A549 treated with DMSO at 1 μM for 4 hours (cell line): ENCODE results near the gene ISY1. TPM values are rescaled to one million over a fixed set of nuclear protein-coding genes. Genes with fewer than 3 reads are reported as not detected.

Experiments used
- total RNA-seq: library from RNA; stranded (reverse); fragments of 200-300 nt; extraction: Qiagen RNA extraction; gene quantifications from 5 replicates; pipeline ENCODE4 v1.2.3, GENCODE V29; 2022; ENCODE audit warnings: low read depth

Gene ISY1
- 19.0 to 24.5 TPM (median 22.6 TPM) in 5 replicates for total RNA-seq

GRCh38 chr3:129160891-129161859 lies at the start of gene ISY1:
Gene ISY1 (minus strand): TSS chr3:129161063. CDS start chr3:129160975, 88 bp downstream.

GRCh38 chr3:129183569-129184395 lies 22.9 kb upstream of the ISY1 start, which contains the start of gene CNBP:
Gene CNBP (minus strand): TSS chr3:129183896. CDS start chr3:129171757, 12,139 bp downstream.

DNA sequence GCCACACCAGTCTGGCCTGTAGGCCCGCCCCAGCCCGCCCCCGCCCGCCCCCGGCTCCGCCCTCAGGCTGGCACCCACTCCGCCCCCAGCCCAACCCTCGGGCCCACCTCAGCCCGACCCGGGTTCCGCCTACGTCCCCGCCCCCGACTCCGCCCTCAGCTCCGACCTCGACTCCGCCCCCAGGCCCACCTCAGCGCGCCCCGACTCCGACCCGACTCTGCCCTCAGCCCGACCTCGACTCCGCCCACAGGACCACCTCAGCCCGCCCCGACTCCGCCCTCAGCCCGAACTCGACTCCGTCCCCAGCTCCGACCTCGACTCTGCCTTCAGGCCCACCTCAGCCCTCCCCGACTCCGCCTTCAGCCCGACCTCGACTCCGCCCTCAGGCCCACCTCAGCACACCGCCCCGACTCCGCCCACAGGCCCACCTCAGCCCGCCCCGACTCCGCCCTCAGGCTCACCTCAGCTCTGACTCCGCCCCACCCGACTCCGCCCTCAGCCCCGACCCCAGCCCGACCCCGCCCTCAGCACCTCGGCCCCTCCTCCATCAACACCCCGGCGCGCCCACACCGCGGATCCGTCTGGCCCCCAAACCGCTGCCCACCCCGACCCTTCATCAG lies 39.0 kb downstream of the ISY1 start, which contains the start of gene RAB43:
RAB43 (minus strand) TSS at position 13 of the 620 bp plus-strand sequence. CDS start 315 bp downstream, outside the sequence.

Other genes starting within 250 kb of the ISY1 start
- 0.05 TPM in 2 of 5 replicates, not detected in the others for gene CFAP92, start 167.0 kb downstream of the ISY1 start, total RNA-seq
- gene EFCC1, start 159.8 kb downstream of the ISY1 start, total RNA-seq: not detected in 5 replicates
- gene GP9, start 100.3 kb downstream of the ISY1 start, total RNA-seq: not detected in 5 replicates
- 3.1 to 7.3 TPM (median 4.7 TPM) in 5 replicates for gene RAB43, start 39.3 kb downstream of the ISY1 start, total RNA-seq
- 333 to 368 TPM (median 346 TPM) in 5 replicates for gene CNBP, start 22.8 kb upstream of the ISY1 start, total RNA-seq
- gene COPG1, start 88.5 kb upstream of the ISY1 start, total RNA-seq: 77.0 to 92.2 TPM (median 77.4 TPM) in 5 replicates
- gene HMCES, start 117.8 kb upstream of the ISY1 start, total RNA-seq: 40.5 to 45.3 TPM (median 43.6 TPM) in 5 replicates